Stimulated activated CD4-positive, alpha-beta T cell treated with anti-CD3 and anti-CD28 coated beads, TNF-alpha, amount 100 ng/mL, for 4 hours (primary cell): Measurements from ENCODE around the gene PRIMA1.

ENCODE experiments used
- DNase-seq, 3 experiments: peaks; one replicate each; pipeline ENCODE4 v3.0.0-alpha.2; 2020; ENCODE audit warnings: low read depth in 3 of 3

PRIMA1 gene

GRCh38 chr14:93732524-93732923, 55.8 kb downstream of the PRIMA1 start:
- no peak for DNase-seq

- no peak for DNase-seq
These were observed 56.5 kb downstream of the PRIMA1 start for GRCh38 chr14:93731753-93732152.

- DNase-seq, result no peak
These were observed 58.3 kb downstream of the PRIMA1 start for GRCh38 chr14:93729993-93730392.

- no peak for DNase-seq
These were observed 59.7 kb downstream of the PRIMA1 start for GRCh38 chr14:93728651-93729016.

- no peak for DNase-seq
These were observed 60.2 kb downstream of the PRIMA1 start for GRCh38 chr14:93727917-93728650.

- no peak for DNase-seq
These were observed 61.1 kb downstream of the PRIMA1 start for GRCh38 chr14:93727039-93727740.

GRCh38 chr14:93725993-93726392, 62.3 kb downstream of the PRIMA1 start:
- DNase-seq, result no peak

- DNase-seq, result no peak
These were observed 63.2 kb downstream of the PRIMA1 start for GRCh38 chr14:93725002-93725582.

- DNase-seq, result no peak
These were observed 65.3 kb downstream of the PRIMA1 start for GRCh38 chr14:93723001-93723400.

- no peak for DNase-seq
These were observed 67.3 kb downstream of the PRIMA1 start for GRCh38 chr14:93720981-93721483.

GRCh38 chr14:93720076-93720815, 68.0 kb downstream of the PRIMA1 start:
- DNase-seq, result no peak

GRCh38 chr14:93719256-93719655, 69.0 kb downstream of the PRIMA1 start:
- DNase-seq, result no peak

- DNase-seq, result no peak
These were observed 70.5 kb downstream of the PRIMA1 start for GRCh38 chr14:93717668-93718320.

- DNase-seq, result no peak
These were observed 71.3 kb downstream of the PRIMA1 start for GRCh38 chr14:93716746-93717667.

GRCh38 chr14:93716002-93716745, 72.1 kb downstream of the PRIMA1 start:
- DNase-seq, result no peak

GRCh38 chr14:93715279-93715927, 72.9 kb downstream of the PRIMA1 start:
- DNase-seq, result no peak

GRCh38 chr14:93714605-93715004, 73.7 kb downstream of the PRIMA1 start:
- no peak for DNase-seq

- DNase-seq, result no peak
These were observed 74.4 kb downstream of the PRIMA1 start for GRCh38 chr14:93713726-93714405.
